K562 (cell line): ENCODE measurements around the gene PIH1D1. TPM values are rescaled to one million over a fixed set of nuclear protein-coding genes. Genes with fewer than 3 reads are reported as not detected.

Experiments used
- ATAC-seq: fragments of 200-7000 bp; cut with Tn5 transposase; 3 replicates; pipeline ENCODE4 v1.9.1; 2020; ENCODE audit warnings: moderate library complexity
- BruUV-seq: library from RNA; stranded (reverse); fragments of 400-500 nt; replicated peaks from 2 replicates; lab custom pipeline; 2021; lab: Mats Ljungman, UMichigan
- CTCF ChIA-PET: fragments of 300-600 bp; formaldehyde crosslinking; extraction: SDS; loops from one replicate; lab custom pipeline; 2021; ENCODE audit warnings: low intra/inter-chr PET ratio; lab: Yijun Ruan, JAX
- POLR2A ChIA-PET: fragments of 300-600, 350-650 bp; sonication (Branson Sonifier 250); formaldehyde crosslinking; extraction: SDS; loops from one replicate; lab custom pipeline; 2021; ENCODE audit warnings: antibody characterized with exemption, inconsistent platforms; lab: Yijun Ruan, JAX
- DNase-seq, 4 experiments: peaks; one replicate each; pipeline versions ENCODE4 v3.0.0 to v3.0.0-alpha.2; 2011 to 2018; ENCODE audit warnings: low spot score in 3 of 4, mixed read lengths in 3 of 4; ENCODE audit errors: extremely low read depth in 1 of 4
- FAIRE-seq: peaks from 2 replicates; lab custom pipeline; 2011; peaks lifted over from hg19 to GRCh38; lab: Jason Lieb, UNC
- H2AFZ ChIP-seq: 2 replicates; pipeline ENCODE4 v1.6.0; 2011; ENCODE audit warnings: low read depth, low read length, control low read depth, inconsistent platforms
- H3K27ac ChIP-seq: fragments of 200-600 bp; 3 replicates; pipeline ENCODE4 v1.8.0; 2011; ENCODE audit warnings: low read depth, mild to moderate bottlenecking, control low read depth, inconsistent platforms, low read length, moderate library complexity, mixed read lengths; ENCODE audit errors: extremely low read depth
- H3K27me3 ChIP-seq, 2 experiments: fragments of 300-600 bp in 1 of 2; 2 replicates in 1 of 2; 3 replicates in 1 of 2; pipeline versions ENCODE4 v1.6.0 to v1.8.0; 2011; ENCODE audit warnings: inconsistent platforms in 2 of 2, low read length in 2 of 2, mild to moderate bottlenecking in 1 of 2, mixed read lengths in 1 of 2, moderate library complexity in 1 of 2; ENCODE audit not compliant: control insufficient read depth in 2 of 2, insufficient read depth in 2 of 2
- H3K36me3 ChIP-seq: fragments of 300-600 bp; 3 replicates; pipeline ENCODE4 v1.8.0; 2011; ENCODE audit warnings: mild to moderate bottlenecking, low read length, inconsistent platforms; ENCODE audit not compliant: control insufficient read depth, insufficient read depth
- H3K4me1 ChIP-seq, 2 experiments: fragments of 200-600 bp in 1 of 2; replicated peaks in 1 of 2; 2 replicates in 1 of 2; 3 replicates in 1 of 2; pipeline versions ENCODE4 v1.5.1 to v1.8.0; 2011; ENCODE audit warnings: inconsistent platforms in 2 of 2, low read length in 2 of 2, mild to moderate bottlenecking in 1 of 2, mixed read lengths in 1 of 2, moderate library complexity in 1 of 2; ENCODE audit not compliant: control insufficient read depth in 2 of 2, insufficient read depth in 2 of 2
- H3K4me2 ChIP-seq: 2 replicates; pipeline ENCODE4 v1.6.1; 2011; ENCODE audit warnings: low read length, control low read depth, inconsistent platforms, mixed read lengths; ENCODE audit not compliant: insufficient read depth
- H3K4me3 ChIP-seq: fragments of 200-600 bp; sonication (generic), shearing (Covaris generic); 2 replicates; pipeline ENCODE4 v1.5.1; 2016; ENCODE audit warnings: control low read depth, inconsistent platforms
- H3K79me2 ChIP-seq: fragments of 200-600 bp; 3 replicates; pipeline ENCODE4 v1.8.0; 2011; ENCODE audit warnings: low read length, inconsistent platforms; ENCODE audit not compliant: control insufficient read depth, insufficient read depth
- H3K9ac ChIP-seq, 2 experiments: 2 replicates each; pipeline versions ENCODE4 v1.6.0 to v1.6.1; 2011; ENCODE audit warnings: low read depth in 2 of 2, low read length in 2 of 2, control low read depth in 1 of 2, inconsistent platforms in 1 of 2, mild to moderate bottlenecking in 1 of 2, mixed read lengths in 1 of 2; ENCODE audit not compliant: insufficient read depth in 1 of 2
- H3K9me1 ChIP-seq: one replicate; pipeline ENCODE4 v1.6.0; 2011; ENCODE audit warnings: inconsistent platforms, mild to moderate bottlenecking, low read length, moderate library complexity; ENCODE audit not compliant: control insufficient read depth, insufficient read depth
- H3K9me3 ChIP-seq: replicated peaks from 2 replicates; pipeline ENCODE4 v1.5.1; 2011; ENCODE audit warnings: low read depth, low read length, inconsistent platforms; ENCODE audit not compliant: control insufficient read depth, insufficient read depth
- H4K20me1 ChIP-seq: replicated peaks from 2 replicates; pipeline ENCODE4 v1.6.1; 2011; ENCODE audit warnings: low read length, inconsistent platforms, mixed read lengths; ENCODE audit not compliant: control insufficient read depth, insufficient read depth
- ATF2 ChIP-seq: sonication (generic); formaldehyde crosslinking; IDR thresholded peaks from 2 replicates; pipeline ENCODE4 v1.8.1; 2022; ENCODE audit warnings: missing genetic modification reagents
- CC2D1A ChIP-seq: fragments of 450-650 bp; IDR thresholded peaks from 2 replicates; pipeline ENCODE4 v1.6.1; 2017; ENCODE audit warnings: mild to moderate bottlenecking
- E4F1 ChIP-seq: fragments of 250-450 bp; sonication (Bioruptor Pico); IDR thresholded peaks from 2 replicates; pipeline ENCODE4 v1.5.0; 2021; ENCODE audit warnings: mild to moderate bottlenecking, borderline replicate concordance
- HMG20A ChIP-seq: fragments of 450-650 bp; formaldehyde crosslinking; conservative IDR thresholded peaks from 2 replicates; pipeline ENCODE4 v1.4.0; 2020; ENCODE audit warnings: mild to moderate bottlenecking, mixed read lengths
- HMGN3 ChIP-seq: IDR thresholded peaks from 2 replicates; pipeline ENCODE4 v1.6.1; 2011; ENCODE audit warnings: borderline replicate concordance, low read depth, mild to moderate bottlenecking, mixed read lengths, low read length; ENCODE audit not compliant: insufficient read length; ENCODE audit errors: extremely low read depth
- JUN ChIP-seq, 2 experiments: sonication (generic) in 1 of 2; formaldehyde crosslinking in 1 of 2; IDR thresholded peaks; 2 replicates each; pipeline versions ENCODE4 v1.6.1 to v1.8.0; 2012 to 2022; ENCODE audit warnings: borderline replicate concordance in 2 of 2, mild to moderate bottlenecking in 2 of 2, improper control_type of control experiment in 1 of 2, low read depth in 1 of 2, low read length in 1 of 2, missing genetic modification reagents in 1 of 2
- JUNB ChIP-seq: fragments of 450-650 bp; formaldehyde crosslinking; conservative IDR thresholded peaks from 2 replicates; pipeline ENCODE4 v1.4.0; 2020; ENCODE audit warnings: mild to moderate bottlenecking
- LCOR ChIP-seq: sonication (generic); formaldehyde crosslinking; IDR thresholded peaks from 2 replicates; pipeline ENCODE4 v1.8.0; 2022; ENCODE audit warnings: mild to moderate bottlenecking, missing genetic modification reagents
- MEIS2 ChIP-seq: fragments of 450-650 bp; IDR thresholded peaks from 2 replicates; pipeline ENCODE4 v1.6.1; 2014; ENCODE audit warnings: mild to moderate bottlenecking; ENCODE audit not compliant: partially characterized antibody
- MTA1 ChIP-seq: fragments of 450-650 bp; IDR thresholded peaks from 2 replicates; pipeline ENCODE4 v1.6.1; 2017; ENCODE audit warnings: borderline replicate concordance
- POLR2B ChIP-seq: fragments of 450-650 bp; IDR thresholded peaks from 2 replicates; pipeline ENCODE4 v1.6.1; 2018; ENCODE audit warnings: low read depth; ENCODE audit not compliant: partially characterized antibody
- POLR3G ChIP-seq: IDR thresholded peaks from 2 replicates; pipeline ENCODE4 v1.6.1; 2011; ENCODE audit not compliant: insufficient read length, insufficient replicate concordance; ENCODE audit errors: extremely low read depth
- TCF7L2 ChIP-seq: fragments of 150-350 bp; IDR thresholded peaks from 2 replicates; pipeline ENCODE4 v1.6.1; 2016; ENCODE audit warnings: low read depth, mild to moderate bottlenecking, low read length, moderate library complexity
- ZNF274 ChIP-seq: IDR thresholded peaks from 2 replicates; pipeline ENCODE4 v1.6.1; 2011; ENCODE audit warnings: low read depth, mild to moderate bottlenecking, low read length, moderate library complexity, borderline replicate concordance
- ZNF282 ChIP-seq: sonication (generic); formaldehyde crosslinking; IDR thresholded peaks from 2 replicates; pipeline ENCODE4 v1.8.1; 2023; ENCODE audit warnings: missing genetic modification reagents
- ZNF589 ChIP-seq: fragments of 200-800 bp; sonication (Bioruptor generic); IDR thresholded peaks from 2 replicates; pipeline ENCODE4 v1.6.1; 2016; ENCODE audit warnings: low read depth, missing genetic modification characterization, missing compliant biosample characterization
- ZNF644 ChIP-seq: fragments of 200-800 bp; sonication (Bioruptor generic); IDR thresholded peaks from 2 replicates; pipeline ENCODE4 v1.6.1; 2016; ENCODE audit warnings: low read depth, missing genetic modification characterization, missing compliant biosample characterization
- ZNF785 ChIP-seq: fragments of 250-450 bp; sonication (Bioruptor Pico); IDR thresholded peaks from 2 replicates; pipeline ENCODE4 v1.4.0; 2020; ENCODE audit warnings: mild to moderate bottlenecking
- WGBS: fragments of 100-300 bp; shearing (Covaris generic); methylation state at CpG from one replicate; pipeline ENCODE4 v1.1.6; 2016; ENCODE audit warnings: low coverage, mixed read lengths; ENCODE audit not compliant: insufficient coverage; ENCODE audit errors: missing lambda C conversion rate; 5-methylcytosine and 5-hydroxymethylcytosine counted together
- in situ Hi-C: fragments of 300-500 bp; cut with MboI; formaldehyde crosslinking; loops from 4 replicates; pipeline ENCODE4 v1.15.0; 2018; ENCODE audit warnings: inconsistent platforms, mixed read lengths
- intact Hi-C: fragments of 100-400 bp; cut with micrococcal nuclease; formaldehyde crosslinking; loops from 2 replicates; pipeline ENCODE4 v1.14.2; 2022
- polyA plus RNA-seq, 8 experiments: library from polyadenylated mRNA; depleted of rRNA in 4 of 8; stranded (reverse) in 5 of 8; unstranded in 3 of 8; fragments of >200 nt; fragmentation: Nextera tagmentation in 2 of 8; fragmentation: Illumina TruSeq in 1 of 8; extraction: Ambion mirVana in 2 of 8; extraction: Trizol in 1 of 8; gene quantifications; 2 replicates each; pipeline versions ENCODE4 v1.2.1 to v1.2.3, GENCODE V29; 2011 to 2014; ENCODE audit warnings: inconsistent platforms in 1 of 8, missing spikeins in 1 of 8
- total RNA-seq, 7 experiments: library from RNA; depleted of rRNA in 6 of 7; stranded (reverse); fragments of >200 nt in 6 of 7; fragmentation: Illumina TruSeq in 2 of 7; extraction: Trizol in 2 of 7; gene quantifications; 2 replicates each; pipeline versions ENCODE4 v1.2.1 to v1.2.3, GENCODE V29; 2011 to 2021; ENCODE audit warnings: low replicate concordance in 1 of 7

Gene PIH1D1
- total and polyA plus RNA-seq, 9 of the 15 experiments (the other 6 are each of a cell fraction or from before 2014, with no cell fraction given) = 26.5 to 224 (median 137) TPM

GRCh38 chr19:49422407-49423070 is 29.1 kb downstream of the PIH1D1 start:
- no peaks in the 10 kb centered on the region for H3K27me3 ChIP-seq
- 6% methylated on average over 57 of the region's 58 CpGs for WGBS
- peak overlapping the region; percentile 50; the same call in 2 of the 3 replicates for H3K27ac ChIP-seq
- H3K9me3 ChIP-seq = no peaks in the 10 kb centered on the region
- in situ Hi-C loops = no loop called here
- no peaks in the 10 kb centered on the region for H3K79me2 ChIP-seq
- DNase-seq (peak; percentile 87 to 91 (median 90)), ATAC-seq (peak; percentile 90), FAIRE-seq (peak; percentile 58)
- peak overlapping the region; percentile 67 to 92 for H3K9ac ChIP-seq
- H3K36me3 ChIP-seq = no peaks in the 10 kb centered on the region
- H3K4me2 ChIP-seq = peak overlapping the region; percentile 78
- peak overlapping the region; percentile 9; the same call in 1 of the 2 replicates for H3K4me3 ChIP-seq
- peak overlapping the region; percentile 98 for H2AFZ ChIP-seq
- CTCF ChIA-PET = no interaction called here
- POLR2A ChIA-PET = interaction anchor here (0.6 to 1.2 kb wide), 4 partner anchors 9 to 99 kb away, joined by 3 to 5 read pairs (median 4); no protein-coding TSS in a partner anchor
- no TSS peak for BruUV-seq
- peaks cover 44 to 56% of the 10 kb centered on the region in 2 experiments for H3K4me1 ChIP-seq
- no peaks in the 10 kb centered on the region for H4K20me1 ChIP-seq
- no peaks in the 10 kb centered on the region for H3K9me1 ChIP-seq
- intact Hi-C loops = loop anchor here (2.0 kb wide), 1 partner anchor 20 kb away; no protein-coding TSS in a partner anchor
- TF ChIP-seq MEIS2 (peak; percentile 6), JUNB (CRISPR knock-in tag) (no peak), E4F1 (no peak), ZNF589 (CRISPR knock-in tag) (peak; percentile 74), ZNF274 (no peak), HMG20A (CRISPR knock-in tag) (no peak), CC2D1A (peak; percentile 19; the same call in 1 of the 2 replicates), LCOR (CRISPR knock-in tag) (0 out of 2 replicates have a peak, but pooled peaks have one; percentile 34), MTA1 (peak; percentile 35; the same call in 1 of the 2 replicates), ZNF282 (0 out of 2 replicates have a peak, but pooled peaks have one; percentile 61), POLR2B (no peak), ZNF644 (tag) (no peak), POLR3G (no peak), ZNF785 (no peak), TCF7L2 (no peak), HMGN3 (peak; percentile 90), JUN (IDR thresholded peaks at IDR 0.05; ENCODE audit: borderline replicate concordance, low read depth, low read length) (0 out of 2 replicates have a peak, but pooled peaks have one; percentile 23), JUN (CRISPR knock-in tag; IDR thresholded peaks at IDR 0.05; ENCODE audit: borderline replicate concordance) (peak; percentile 79; the same call in 1 of the 2 replicates), ATF2 (peak; percentile 47; the same call in 1 of the 2 replicates)
